IPS-11a (cell line): ENCODE data around the gene ATP13A3.

Experiments
- H3K4me3 ChIP-seq: one replicate; pipeline ENCODE4 v1.5.1; 2013; ENCODE audit warnings: low read depth, low read length, control low read depth

ATP13A3 gene

GRCh38 chr3:194446172-194446571 is 40.6 kb downstream of the ATP13A3 start:
- no peak overlapping the region for H3K4me3 ChIP-seq

GRCh38 chr3:194443901-194444300 is 42.9 kb downstream of the ATP13A3 start:
- H3K4me3 ChIP-seq: no peak overlapping the region

- H3K4me3 ChIP-seq: no peak overlapping the region
These were observed 46.0 kb downstream of the ATP13A3 start for GRCh38 chr3:194440756-194441155.

GRCh38 chr3:194439881-194440550 is 46.8 kb downstream of the ATP13A3 start:
- no peak overlapping the region for H3K4me3 ChIP-seq

- no peak overlapping the region for H3K4me3 ChIP-seq
These were observed 52.3 kb downstream of the ATP13A3 start for GRCh38 chr3:194434503-194434902.

GRCh38 chr3:194431554-194431953 is 55.2 kb downstream of the ATP13A3 start:
- H3K4me3 ChIP-seq: no peak overlapping the region

- H3K4me3 ChIP-seq: no peak overlapping the region
These were observed 61.4 kb downstream of the ATP13A3 start for GRCh38 chr3:194425399-194425798.

- H3K4me3 ChIP-seq: no peak overlapping the region
These were observed 61.8 kb downstream of the ATP13A3 start for GRCh38 chr3:194424953-194425352.

GRCh38 chr3:194424373-194424772 is 62.4 kb downstream of the ATP13A3 start:
- H3K4me3 ChIP-seq: no peak overlapping the region

GRCh38 chr3:194423317-194423716 is 63.5 kb downstream of the ATP13A3 start:
- H3K4me3 ChIP-seq: no peak overlapping the region

GRCh38 chr3:194422188-194422587 is 64.6 kb downstream of the ATP13A3 start:
- H3K4me3 ChIP-seq: no peak overlapping the region

- H3K4me3 ChIP-seq: no peak overlapping the region
These were observed 68.1 kb downstream of the ATP13A3 start for GRCh38 chr3:194418671-194419070.

GRCh38 chr3:194407423-194407822 is 79.4 kb downstream of the ATP13A3 start:
- no peak overlapping the region for H3K4me3 ChIP-seq

GRCh38 chr3:194405766-194406165 is 81.0 kb downstream of the ATP13A3 start:
- H3K4me3 ChIP-seq: no peak overlapping the region

- H3K4me3 ChIP-seq: no peak overlapping the region
These were observed 82.2 kb downstream of the ATP13A3 start for GRCh38 chr3:194404365-194405140.

GRCh38 chr3:194401868-194402329 is 84.9 kb downstream of the ATP13A3 start:
- no peak overlapping the region for H3K4me3 ChIP-seq

GRCh38 chr3:194401346-194401745 is 85.5 kb downstream of the ATP13A3 start:
- no peak overlapping the region for H3K4me3 ChIP-seq

GRCh38 chr3:194399874-194400411 is 86.9 kb downstream of the ATP13A3 start:
- H3K4me3 ChIP-seq: no peak overlapping the region

- H3K4me3 ChIP-seq: no peak within 1 kb of the TSS
These were observed 87.6 kb downstream of the ATP13A3 start, which contains the start of gene GP5 for GRCh38 chr3:194399166-194399565. GP5 (minus strand) TSS chr3:194399266; CDS start chr3:194398282, 984 bp downstream.

GRCh38 chr3:194397757-194398312 is 89.0 kb downstream of the ATP13A3 start:
- no peak overlapping the region for H3K4me3 ChIP-seq
